Activated CD4-positive, CD25-positive, alpha-beta regulatory T cell treated with anti-CD3 and anti-CD28 coated beads, Interleukin-2, amount 50 U/mL, for 24 hours (primary cell): ENCODE data around the gene ZNF14.
A peak's percentile ranks its signal among the peaks of the same experiment; 100 is the strongest.
"Not testable (repeated sequence)": the region's sequence is repeated elsewhere in the genome, so short reads cannot be mapped to it uniquely, and the experiment has no call there.

Experiments used
- ATAC-seq, 2 donors: fragments of 150-1000 bp; cut with Tn5 transposase; one replicate each; pipeline ENCODE4 v1.10.0; 2021; ENCODE audit warnings: mild to moderate bottlenecking in 1 of 2, moderate library complexity in 1 of 2

ZNF14 gene

GRCh38 chr19:19732579-19733501 lies at the start of gene ZNF14:
Gene ZNF14, minus strand, starts transcription at chr19:19733112. Its CDS starts 154 bp downstream, at chr19:19732958.
- peak; percentile 100 for ATAC-seq

GRCh38 chr19:19781791-19782190 lies 48.9 kb upstream of the ZNF14 start:
- ATAC-seq: not testable (repeated sequence)

DNA sequence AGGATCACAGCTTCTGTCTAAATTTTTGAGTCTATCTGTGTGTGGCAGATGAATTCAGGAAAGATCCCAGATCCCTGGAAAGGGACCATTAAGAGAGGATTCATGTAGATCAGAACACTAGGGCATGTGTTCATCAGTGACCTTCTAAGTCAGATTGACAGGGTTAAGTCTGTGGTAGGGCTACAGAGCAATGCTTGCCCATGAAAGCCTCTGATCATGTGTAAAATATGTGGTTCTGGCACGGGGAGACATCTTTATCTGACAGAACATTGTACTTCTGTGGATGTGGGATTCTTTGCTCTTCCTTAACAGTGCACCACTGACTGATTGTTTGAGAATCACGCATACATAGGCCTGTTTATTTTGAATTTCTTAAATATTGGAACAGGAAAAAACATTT lies 45.8 kb upstream of the ZNF14 start:
- no peak for ATAC-seq

- no peak for ATAC-seq
Observed at GRCh38 chr19:19777692-19778091, 44.8 kb upstream of the ZNF14 start.

DNA sequence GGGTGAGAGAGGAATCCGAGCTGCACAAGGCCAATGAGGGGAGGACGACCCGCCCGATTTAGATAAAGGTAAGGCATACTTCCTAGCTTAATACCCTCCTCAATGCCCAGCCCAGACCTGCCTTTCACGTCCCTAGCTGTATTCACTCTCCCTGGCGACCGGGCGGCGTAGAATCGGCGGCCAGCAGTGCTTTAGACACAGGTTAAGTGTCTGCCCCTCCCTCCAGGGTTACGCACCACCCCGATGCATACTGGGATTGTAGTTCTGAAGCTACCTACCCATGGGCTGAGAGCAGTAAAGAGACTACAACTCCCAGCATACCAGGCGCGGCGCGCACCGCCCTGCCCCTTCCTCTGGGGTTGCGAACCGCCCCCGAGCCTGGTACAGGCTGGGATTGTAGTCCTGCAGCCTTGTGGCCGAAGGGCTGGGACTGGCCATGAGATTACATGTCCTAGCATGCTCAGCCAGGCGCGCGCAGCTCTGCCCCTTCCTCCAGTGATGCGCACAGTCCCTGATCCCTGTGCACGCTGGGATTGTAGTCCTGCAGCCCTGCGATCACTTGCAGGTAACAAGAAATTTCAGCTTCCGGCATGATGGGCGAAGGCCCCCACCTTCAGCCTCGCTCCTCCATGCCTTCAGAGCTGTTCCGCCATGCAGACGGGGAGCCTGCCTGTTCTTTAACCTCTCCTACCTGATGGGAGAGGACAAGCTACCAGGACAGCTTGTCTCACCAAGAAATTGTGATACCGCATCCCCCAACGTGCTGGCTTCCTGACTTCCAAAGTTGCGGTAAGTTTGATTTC lies 43.5 kb upstream of the ZNF14 start:
- peak; percentile 100 for ATAC-seq

DNA sequence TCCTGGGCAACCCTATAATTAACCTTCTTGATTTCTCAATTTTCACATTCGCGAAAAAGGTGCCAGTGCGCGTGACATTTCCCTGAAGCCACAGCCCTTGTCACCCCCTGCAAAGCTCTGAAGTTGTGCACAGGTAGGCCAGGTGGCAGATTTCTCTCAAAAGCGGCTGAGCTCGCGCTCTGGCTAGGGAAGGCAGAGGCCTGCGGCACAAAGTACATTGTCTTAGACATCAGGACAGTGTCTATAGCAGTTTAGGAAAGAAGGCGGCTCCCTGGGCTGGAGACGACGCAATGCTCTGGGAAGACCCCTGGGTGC lies 42.9 kb upstream of the ZNF14 start:
- ATAC-seq: peak; percentile 0 to 3

- ATAC-seq: no peak
Observed at GRCh38 chr19:19774354-19775033, 41.6 kb upstream of the ZNF14 start.

- ATAC-seq: not testable (repeated sequence)
Observed at GRCh38 chr19:19771963-19772362, 39.1 kb upstream of the ZNF14 start.

GRCh38 chr19:19769971-19770370 lies 37.1 kb upstream of the ZNF14 start:
- ATAC-seq: not testable (repeated sequence)

DNA sequence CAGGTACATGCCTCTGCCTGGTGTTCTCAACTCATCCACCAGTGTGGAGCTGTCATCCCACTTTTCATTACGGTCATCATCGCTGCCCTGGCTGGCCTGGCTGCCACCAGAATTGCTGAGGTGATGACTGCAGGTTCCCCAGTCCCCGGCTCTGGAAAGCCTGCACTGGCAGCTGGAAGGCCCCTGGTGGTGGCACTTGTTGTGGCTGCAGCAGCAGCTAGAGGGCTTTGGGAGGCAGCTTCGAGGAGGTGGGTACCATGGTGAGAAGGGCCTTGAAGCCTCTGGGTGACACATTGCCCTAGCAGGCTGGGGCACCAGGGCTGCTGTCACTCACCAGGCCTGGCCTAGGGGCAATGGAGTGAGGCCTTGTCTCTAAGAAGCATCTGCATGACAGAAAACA lies 25.3 kb upstream of the ZNF14 start:
- ATAC-seq: no peak

GRCh38 chr19:19752760-19753403 lies 20.0 kb upstream of the ZNF14 start:
- no peak for ATAC-seq

DNA sequence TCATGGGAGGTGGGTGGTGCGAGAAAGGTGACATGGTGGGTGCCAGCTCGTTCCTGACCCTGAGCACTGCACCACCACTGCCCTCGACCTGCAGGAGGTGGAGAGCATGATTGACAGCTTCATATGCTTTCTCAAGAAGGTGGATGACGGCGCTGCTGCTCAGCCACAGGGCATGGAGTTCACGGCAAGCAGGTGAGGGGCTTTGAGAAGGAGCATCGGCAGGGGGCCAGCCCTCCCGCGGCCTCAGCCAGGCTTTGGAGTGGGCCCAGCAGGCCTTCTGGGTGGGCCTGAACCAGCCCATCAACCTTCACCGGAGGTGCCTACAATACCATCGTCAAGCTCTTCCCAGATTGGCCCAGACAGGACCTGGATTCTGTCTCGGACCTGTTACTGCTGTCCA lies 18.9 kb upstream of the ZNF14 start:
- no peak for ATAC-seq

GRCh38 chr19:19750842-19751790 lies 18.2 kb upstream of the ZNF14 start:
- ATAC-seq: no peak

DNA sequence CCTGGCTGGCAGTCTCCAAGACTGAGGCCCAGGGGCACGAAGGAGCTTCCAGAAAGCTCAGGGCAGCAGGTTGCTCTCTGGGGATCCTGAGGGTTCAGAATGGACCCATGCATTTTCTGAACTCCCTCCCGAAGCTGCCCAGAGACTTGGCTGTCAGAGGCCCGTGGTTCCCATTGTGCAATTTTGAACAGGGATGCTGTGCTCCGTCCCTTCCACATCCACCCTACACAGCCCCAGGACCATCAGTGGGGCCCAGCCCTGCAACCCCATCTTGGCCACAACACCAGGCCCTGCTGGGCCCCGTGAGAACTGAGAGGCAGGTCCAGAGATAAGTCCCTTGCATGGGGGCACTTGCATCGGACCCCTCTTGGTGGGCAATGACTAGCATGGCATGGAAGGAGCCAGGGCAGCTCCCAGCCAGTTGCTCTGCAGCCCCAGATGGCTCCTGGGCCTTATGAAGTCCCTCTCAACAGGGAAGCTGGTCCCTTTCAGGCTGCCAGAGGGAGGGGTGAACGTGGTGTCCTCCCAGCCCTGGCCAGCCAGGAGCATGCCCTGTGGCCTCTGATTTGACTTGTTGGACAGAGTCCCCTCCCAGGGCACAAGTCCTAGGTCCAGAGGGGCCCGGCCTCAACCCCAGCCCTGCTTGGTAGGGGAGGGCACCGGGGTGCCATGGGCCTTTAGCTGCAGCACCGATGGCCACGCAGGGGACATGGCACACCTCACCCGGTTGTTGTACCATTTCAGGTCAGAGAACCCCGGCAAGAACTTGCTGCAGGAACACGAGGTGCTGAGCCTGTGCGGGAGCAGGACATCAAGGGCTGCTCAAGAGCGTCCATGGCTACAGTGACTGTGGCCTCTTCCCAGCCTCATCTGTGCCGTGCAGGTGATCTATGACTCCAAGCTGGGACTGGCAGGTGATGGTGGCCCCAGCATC lies 17.3 kb upstream of the ZNF14 start:
- ATAC-seq: no peak

- ATAC-seq: no peak
Observed at GRCh38 chr19:19749117-19749907, 16.4 kb upstream of the ZNF14 start.

- ATAC-seq: no peak
Observed at GRCh38 chr19:19748249-19748938, 15.5 kb upstream of the ZNF14 start.

- no peak for ATAC-seq
Observed at GRCh38 chr19:19747357-19748220, 14.7 kb upstream of the ZNF14 start.
